Stimulated activated CD4-positive, alpha-beta T cell treated with anti-CD3 and anti-CD28 coated beads, Interleukin-15, amount 100 ng/mL, for 48 hours (primary cell): Measurements from ENCODE around the gene ELMOD3.
"Not testable (repeated sequence)": the region's sequence is repeated elsewhere in the genome, so short reads cannot be mapped to it uniquely, and the experiment has no call there.

Experiments used
- DNase-seq, 2 donors: peaks; one replicate each; pipeline ENCODE4 v3.0.0-alpha.2; 2020; ENCODE audit warnings: low read depth in 2 of 2

The ELMOD3 gene

DNA sequence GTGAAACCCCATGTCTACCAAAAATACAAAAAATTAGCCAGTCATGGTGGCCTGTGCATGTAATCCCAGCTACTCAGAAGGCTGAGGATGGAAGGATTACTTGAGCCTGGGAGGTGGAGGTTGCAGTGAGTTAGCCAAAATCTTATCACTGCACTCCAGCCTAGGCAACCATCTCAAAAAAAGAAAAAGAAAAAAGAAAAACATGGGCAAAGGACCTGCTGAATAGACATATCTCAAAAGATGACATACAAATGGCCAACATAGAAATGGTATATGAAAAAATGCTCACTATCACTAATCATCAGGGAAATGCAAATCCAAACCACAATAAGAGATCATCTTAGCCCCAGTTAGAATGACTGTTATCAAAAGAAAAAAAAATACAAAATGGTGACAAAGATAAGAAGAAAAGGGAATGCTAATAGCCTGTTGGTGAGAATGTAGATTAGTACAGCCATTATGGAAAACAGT, 25.4 kb upstream of the ELMOD3 start:
- no peak for DNase-seq

DNA sequence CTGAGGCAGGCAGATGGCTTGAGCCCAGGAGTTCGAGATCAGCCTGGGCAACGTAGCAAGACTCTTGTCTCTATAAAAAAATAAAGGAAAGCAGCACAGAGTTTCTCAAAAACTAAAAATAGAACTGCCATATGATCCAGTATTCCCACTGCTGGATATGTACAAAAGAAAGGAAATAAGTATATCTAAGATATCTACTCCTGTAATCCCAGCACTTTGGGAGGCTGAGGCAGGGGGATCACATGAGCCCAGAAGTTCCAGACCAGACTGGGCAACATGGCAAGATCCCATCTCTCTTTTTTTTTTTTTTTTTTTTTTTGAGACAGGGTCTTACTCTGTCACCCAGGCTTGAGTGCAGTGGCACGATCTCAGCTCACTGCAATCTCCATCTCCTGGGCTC, 24.9 kb upstream of the ELMOD3 start:
- DNase-seq, result not testable (repeated sequence)

DNA sequence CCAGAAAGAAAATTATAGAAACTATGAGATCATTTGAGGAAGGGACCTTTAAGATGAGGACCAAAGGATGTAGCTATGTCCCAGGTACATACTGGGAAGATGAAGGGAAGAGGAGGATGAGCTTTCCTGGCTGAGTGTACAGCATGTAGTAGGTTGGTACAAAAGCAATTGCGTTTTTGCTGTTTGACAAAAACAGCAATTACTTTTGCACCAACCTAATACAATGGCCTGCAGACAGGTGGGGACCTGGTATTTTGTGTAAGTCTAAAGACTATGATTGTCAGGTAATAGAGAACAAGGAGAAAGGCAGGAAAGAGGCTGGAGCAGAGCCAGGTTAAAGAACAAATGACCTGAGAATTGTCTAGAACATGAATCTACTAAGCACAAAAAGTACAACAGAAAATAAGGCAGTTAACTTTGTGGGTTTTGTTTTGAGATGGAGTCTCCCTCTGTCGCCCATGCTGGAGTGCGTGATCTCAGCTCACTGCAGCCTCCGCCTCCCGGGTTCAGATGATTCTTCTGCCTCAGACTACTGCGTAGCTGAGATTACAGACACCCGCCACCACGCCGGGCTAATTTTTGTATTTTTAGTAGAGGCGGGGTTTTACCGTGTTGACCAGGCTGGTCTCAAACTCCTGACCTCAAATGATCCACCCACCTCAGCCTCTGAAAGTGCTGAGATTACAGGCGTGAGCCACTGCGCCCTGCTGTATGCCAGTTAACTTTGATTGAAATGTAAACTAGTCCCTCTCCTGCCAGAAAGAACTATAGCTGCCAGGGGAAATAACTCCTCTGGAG, 23.5 kb upstream of the ELMOD3 start:
- DNase-seq, result no peak

DNA sequence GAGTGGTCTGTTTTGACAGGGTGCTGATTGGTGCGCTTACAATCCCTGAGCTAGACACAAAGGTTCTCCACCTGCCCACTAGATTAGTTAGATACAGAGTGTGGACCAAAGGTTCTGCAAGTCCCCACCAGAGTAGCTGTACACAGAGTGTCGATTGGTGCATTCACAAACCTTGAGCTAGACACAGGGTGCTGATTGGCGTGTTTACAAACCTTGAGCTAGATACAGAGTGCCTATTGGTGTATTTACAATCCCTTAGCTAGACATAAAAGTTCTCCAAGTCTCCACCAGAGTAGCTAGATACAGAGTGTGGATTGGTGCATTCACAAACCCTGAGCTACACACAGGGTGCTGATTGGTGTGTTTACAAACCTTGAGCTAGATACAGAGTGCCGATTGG, 20.7 kb upstream of the ELMOD3 start:
- not testable (repeated sequence) for DNase-seq

DNA sequence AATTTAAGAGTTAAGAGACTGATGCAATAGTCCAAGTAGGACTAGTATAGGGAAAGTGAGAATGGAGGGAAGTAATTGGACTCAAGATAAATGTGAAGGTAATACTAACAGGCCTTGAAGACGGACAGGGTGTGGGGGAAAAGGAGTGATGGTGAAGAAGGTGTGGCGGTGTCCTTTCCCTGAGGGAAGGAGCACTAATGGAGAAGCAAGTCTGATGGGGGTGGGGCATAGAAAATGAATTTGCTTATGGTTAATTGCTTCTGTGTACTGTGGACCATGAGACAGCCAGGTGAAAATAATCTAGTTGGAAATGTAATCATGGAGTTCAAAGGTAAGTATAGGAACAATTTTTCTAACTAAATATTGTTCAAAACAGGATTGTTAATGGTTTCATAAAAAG, 19.6 kb upstream of the ELMOD3 start:
- DNase-seq, result no peak

DNA sequence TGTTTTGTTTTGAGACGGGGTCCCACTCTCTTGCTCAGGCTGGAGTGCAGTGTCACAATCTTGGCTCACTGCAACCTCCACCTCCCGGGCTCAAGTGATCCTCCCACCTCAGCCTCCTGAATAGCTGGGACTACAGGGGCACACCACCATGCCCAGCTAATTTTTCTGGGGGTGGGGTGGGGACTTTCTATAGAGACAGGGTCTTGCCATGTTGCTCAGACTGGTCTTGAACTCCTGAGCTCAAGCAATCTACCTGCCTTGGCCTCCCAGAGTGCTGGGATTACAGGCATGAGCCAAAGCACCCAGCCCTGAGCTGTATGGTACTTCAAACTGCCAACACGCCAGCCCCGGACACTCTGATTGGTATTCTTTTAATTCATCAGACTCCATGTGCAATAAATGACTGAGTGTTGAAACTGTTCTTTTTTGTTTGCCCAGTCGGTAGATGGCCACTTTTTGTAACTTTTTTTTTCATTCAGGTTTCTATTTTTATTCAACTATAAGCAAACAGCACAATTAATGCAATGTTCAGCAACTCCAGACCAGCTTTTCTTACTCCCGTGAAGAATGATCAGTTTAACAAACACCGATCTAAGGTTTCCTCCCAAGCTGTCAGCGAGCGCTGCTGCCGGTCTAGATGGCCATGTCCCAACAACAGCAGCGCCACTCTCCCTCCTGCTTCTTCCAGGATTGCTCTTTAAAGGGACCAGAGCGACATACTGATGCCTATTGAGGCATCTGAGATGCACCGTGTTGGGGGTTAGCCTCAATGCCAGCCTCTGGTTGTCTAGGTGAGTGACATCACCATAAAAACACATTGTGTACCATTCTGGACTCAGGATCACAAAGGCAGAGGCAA, 14.3 kb upstream of the ELMOD3 start:
- DNase-seq, result no peak

DNA sequence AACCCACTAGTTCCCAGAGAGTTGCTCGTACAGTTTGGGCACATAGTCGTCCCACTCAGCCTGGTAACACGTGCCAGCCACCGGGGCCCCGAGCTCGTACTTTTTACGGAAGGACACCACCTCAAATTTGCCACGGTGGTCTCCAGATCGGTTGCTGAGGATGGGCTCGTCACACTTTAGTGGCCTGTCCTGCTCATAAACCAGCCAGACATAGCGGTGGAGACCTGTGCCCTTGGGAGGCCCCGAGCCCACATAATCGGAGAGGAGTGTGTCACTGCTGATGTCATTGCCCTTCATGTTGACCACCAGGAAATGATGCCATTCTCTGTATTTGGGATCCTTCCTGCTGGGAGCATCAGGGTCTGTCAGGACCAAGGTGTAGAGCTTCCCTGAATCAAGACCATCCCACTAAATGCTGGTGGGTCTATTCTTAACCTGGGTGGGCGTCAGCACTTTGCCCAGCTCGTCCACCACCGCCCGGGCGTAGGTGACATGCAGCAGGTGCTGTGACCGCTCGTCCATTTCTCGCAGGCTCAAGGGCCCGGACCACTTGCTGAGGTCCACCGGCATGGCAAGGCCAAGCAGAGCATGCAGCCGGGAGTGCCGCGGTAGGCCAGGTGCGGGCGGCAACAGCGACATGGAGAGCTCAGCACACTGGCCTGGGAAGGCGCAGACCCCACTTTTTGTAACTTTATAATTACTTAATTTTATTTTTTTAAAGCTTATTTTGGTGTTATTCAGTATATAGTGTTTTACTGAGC, 13.1 kb upstream of the ELMOD3 start:
- DNase-seq, result no peak

DNA sequence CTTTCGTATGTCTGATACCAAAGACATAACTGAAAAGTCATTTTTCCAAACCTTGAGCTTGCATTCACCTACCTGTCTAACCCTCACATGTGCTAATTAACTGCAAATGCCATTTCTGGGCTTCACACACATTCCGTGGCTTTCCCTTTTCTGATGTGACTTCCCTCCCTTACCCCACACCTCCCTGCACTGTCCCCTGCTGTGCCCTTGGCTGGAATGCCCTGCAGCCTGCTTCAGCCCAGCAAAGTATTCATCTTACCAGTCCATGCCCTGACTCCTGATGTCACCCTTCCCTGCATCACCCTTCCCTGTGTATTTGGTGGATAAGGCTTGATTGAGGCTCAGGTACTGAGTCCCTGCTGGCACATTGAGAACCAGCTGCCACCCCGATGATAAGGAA, 12.4 kb upstream of the ELMOD3 start:
- DNase-seq, result no peak

DNA sequence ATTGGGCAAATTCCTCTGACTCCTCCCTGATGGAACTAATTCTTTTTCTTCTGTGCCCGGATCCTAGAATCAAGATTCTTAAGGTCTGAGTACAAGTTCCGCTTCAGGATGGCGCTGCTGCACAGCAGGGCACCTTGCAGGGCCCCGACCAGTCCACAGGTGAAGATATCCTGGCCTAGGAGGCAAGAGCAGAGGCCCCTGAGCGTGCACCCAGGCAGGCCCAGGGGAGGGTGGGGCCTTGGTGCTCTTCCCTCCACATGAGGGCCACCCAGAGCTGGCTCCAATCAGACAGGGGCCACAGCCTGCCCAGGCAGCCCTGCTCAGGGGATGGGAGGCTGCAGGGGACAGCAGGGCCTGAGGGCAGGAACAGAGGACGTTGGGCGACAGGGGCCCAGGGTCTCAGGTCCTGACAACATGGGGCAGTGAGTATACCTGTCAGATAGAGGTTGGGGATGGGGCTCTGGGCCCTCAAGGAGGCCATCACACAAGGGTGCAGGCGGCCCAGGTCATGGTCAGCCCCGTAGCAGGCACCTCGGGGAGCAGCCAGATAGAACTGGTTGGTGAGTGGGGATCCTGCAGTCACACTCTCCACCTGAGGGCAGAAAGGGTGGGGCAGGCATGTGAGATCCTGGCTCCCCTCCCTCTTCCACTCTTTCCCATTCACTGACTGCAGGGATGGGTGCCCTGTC, 11.2 kb upstream of the ELMOD3 start:
- not testable (repeated sequence) for DNase-seq

DNA sequence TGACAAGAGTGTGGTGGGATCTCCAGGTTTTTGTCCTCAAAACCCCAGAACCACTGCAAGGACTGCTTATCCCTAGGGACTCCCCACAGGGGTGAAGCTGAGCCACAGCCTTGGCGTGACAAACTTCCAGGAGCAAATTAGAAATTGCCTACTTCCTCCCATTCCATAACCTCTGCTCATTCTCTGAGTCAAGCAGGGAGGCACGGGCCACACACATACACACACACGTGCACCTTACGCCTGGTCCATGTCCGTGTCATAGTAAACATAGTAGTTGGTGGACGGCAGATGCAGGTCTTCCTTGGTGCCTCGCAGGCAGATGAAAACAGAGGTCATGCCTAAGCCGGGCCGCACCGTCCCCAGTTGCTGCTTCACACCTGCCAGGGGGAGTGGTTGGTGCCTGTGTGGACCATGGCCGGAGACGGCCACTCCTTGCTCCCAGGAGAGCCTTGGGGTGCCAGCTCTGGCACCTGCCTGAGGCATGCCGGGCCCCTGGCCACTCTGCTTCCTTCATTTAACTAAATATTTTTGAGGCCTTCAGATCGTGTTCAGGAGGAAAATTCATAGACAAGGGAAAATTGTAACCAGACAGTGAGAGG, 10.1 kb upstream of the ELMOD3 start:
- no peak for DNase-seq

DNA sequence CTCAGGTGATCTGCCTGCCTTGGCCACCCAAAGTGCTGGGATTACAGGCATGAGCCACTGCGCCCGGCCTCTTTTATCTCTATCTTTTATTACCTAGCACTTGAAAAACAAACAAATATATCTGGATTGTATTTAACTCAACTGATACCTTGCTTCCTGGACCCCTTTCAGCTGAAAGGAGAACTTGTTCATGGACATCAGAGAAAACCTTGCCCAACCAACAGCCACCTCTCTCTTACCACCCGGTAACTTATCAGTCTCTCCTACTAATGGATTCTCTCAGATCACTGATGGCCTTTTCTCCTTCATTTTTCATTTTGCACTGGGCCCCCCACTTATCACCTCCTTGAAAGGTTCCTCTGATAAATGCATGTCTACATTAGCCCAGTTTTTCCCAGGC, 7.0 kb upstream of the ELMOD3 start:
- DNase-seq, result no peak

DNA sequence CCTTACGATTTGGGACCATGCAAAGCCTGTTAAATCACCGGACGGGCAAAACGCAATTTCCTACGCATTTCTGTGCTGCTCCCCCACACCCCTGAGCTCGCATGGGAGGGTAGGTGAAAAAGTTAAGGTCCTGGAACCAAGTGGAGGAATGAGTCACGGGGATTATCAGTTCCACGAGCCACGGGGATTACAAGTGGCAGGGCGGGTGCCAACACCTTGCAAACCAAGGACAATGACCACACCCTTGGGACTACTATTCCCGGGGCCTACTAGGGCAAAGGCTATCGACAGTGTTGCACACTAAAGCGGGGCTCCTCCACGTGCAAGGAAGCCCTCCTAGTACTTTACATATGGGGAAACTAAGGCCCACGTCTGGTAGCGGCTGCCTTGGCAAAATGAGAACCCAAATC, 688 bp upstream of the ELMOD3 start:
- DNase-seq, result peak in 1 of 2 donors; percentile 6

DNA sequence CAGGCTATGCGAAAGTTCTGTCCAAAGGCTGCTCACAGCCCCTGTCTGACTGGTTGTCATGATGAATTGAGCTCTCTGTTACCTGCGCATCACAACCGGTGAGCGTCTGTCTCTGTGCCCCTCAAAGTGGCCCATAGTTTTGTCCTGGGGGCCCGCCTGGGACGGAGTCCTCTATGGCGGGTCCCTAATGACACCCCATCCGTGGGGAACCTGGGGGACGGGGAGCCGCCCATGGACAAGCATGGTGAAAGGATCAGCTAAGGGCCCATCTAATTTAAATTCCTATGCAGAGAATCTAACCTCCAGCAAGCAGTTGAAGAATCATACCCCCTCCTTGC, 473 bp downstream of the ELMOD3 start:
- no peak for DNase-seq

DNA sequence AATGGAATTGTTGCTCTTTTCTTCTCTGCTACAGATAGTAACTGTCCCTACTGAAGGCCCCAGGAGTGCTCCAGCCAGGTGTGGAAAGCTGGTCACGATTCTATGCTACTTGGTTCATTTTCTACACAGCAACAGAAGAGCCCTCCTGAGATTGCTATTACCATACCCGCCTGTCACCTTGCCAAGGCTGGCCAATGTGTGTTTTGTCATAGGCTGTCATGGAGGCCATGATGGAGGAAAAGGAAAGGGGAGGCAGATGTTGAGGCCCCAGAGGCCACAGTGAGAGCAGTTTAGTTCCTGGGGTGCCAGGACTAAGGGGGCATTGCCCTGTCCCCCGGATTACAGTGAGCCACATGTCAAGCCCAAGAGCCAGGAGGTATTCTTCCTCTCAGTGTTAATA, 952 bp downstream of the ELMOD3 start:
- DNase-seq, result no peak

DNA sequence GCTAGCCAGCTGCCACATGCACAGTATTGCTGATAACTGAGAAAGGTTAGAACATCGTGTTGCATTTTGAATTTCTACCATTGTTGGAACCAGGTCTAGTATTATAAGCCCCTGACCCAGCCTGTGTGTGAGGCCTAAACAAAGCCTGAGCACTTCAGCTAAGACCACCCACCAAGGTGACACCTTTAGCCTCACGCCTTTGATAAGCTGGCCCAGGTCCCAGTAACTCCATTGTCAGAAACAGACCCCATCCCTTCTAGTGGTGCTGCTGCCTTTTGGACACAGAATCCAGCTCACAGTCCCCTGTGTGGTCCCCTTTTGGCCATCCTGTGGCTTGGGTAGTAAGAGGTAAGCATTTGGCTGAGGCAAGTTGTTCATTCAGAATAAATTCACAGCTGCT, 1.6 kb downstream of the ELMOD3 start:
- no peak for DNase-seq

DNA sequence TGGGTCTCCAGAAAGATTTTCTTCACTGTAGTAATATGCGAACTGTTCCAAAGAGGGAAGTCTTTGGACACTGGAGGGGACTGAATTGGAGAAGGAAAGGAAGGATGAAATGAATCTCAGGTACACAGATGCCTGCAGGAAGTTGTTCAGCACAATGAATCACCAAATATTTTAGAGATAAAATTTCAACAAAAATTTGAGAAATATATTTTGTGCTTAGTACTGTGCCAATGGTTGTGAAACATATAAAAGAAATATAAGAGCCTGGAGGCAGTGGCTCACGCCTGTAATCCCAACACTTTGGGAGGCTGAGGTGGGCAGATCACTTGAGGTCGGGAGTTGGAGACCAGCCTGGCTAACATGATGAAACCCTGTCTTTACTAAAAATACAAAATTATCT, 3.2 kb downstream of the ELMOD3 start:
- no peak for DNase-seq

DNA sequence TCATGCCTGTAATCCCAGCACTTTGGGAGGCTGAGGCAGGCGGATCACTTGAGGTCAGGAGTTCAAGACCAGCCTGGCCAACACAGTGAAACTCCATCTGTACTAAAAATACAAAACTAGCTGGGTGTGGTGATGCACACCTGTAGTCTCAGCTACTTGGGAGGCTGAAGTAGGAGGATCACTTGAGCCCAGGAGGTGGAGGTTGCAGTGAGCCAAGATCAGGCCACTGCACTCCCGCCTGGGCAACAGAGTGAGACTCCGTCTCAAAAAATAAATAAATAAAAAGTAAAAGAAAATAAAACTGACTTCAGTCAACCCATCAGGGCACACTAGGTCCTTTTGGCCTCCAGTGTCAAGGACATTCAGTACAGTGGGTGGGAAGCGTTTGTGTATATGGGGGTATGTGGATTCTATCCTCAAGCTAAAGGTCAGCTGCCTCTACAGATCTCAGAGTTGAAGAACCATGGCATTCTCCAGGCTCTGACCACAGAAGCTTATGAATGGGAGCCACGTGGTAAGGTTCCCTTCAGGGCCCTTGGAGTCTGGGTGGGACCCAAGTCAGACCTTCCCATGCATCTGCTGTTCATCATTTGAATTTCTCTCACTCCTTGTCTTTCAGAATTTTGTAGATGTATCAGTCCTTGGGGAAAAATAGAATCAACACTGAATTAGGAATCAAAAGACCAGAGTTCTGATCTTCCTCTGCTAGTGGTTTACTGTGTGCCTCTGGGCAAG, 8.3 kb downstream of the ELMOD3 start:
- not testable (repeated sequence) for DNase-seq

DNA sequence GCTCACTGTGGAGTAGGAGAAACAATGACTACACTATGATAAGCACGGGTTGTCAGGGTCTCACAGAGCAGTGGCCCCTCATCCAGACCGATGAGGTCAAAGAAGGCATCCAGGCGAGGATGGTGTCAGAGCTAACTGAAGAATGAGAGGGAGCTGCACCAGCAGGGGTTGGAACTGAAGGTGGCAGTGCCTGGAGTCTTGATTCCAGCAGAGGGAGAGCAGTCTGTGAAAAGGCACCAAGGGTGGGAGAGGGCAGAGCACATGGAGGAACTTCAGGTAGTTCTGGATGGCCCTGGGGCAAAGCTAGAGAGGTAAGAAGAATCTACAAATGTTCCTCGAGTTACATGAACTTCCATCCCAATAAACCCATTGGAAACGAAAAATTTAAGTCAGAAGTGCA, 12.6 kb downstream of the ELMOD3 start:
- DNase-seq, result no peak

DNA sequence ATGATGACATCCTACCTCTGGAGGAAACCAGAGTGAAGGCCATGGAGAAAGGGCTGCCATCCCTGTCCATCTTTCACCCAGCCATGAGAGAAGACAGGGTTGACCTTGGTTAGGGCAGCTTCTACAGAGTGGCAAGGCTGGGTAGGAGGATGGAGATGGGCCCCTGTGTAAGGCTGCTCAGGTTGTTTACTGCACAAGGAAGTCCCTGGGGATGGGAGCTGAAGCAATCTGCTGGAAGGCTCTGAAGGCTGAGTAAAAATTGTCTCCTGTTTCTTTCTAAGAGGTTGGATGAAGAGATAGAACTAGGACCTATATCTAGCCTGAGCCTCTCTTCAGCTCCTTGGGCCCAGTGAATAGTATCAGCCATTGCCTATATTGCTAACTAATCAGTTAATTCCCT, 14.4 kb downstream of the ELMOD3 start:
- no peak for DNase-seq

DNA sequence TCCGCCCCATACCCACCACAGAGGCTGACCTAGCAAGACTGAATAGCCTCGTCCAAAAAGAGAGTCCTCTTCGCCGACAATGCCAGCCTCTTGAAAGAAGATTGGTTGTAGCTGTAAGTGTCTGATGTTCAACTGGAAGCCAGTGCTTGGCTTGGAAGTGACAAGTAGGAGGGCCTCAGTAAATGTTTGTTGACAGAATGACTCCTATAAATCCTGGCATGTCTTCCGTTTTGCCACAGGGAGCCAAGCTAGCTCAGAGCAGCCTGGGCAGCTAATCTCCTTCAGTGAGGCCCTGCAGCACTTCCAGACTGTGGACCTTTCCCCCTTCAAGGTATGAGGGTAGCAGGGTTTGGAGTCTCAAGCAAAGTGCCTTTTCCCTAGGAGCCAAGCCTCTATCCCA, 14.9 kb downstream of the ELMOD3 start:
- no peak for DNase-seq

DNA sequence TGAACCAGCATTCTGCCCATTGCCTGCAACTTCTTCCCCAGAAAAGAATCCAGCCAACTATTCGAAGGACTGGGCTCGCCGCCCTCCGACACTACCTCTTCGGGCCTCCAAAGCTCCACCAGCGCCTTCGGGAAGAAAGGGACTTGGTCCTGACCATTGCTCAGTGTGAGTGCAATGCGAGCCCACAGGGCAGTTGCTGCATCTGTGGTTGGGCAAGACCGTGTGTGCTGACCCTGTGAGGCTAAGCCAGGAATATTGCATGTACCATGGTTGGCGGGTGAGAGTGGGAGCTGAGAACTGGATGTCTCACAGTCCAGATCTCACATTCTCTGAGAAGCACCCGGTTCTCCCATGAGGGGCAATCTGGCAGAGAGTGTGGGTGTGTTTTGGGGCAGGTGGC, 16.5 kb downstream of the ELMOD3 start:
- DNase-seq, result no peak
